HCT116 (cell line): ENCODE results near the gene NSG2. TPM values are rescaled to one million over a fixed set of nuclear protein-coding genes. Genes with fewer than 3 reads are reported as not detected.

Experiments used
- ATAC-seq: fragments of 200-7000 bp; cut with Tn5 transposase; 2 replicates; pipeline ENCODE4 v1.9.1; 2020; ENCODE audit warnings: mild to moderate bottlenecking, moderate library complexity
- BruUV-seq: library from RNA; stranded (reverse); fragments of 400-500 nt; replicated peaks from 2 replicates; lab custom pipeline; 2021; lab: Mats Ljungman, UMichigan
- CTCF ChIA-PET: fragments of 300-600 bp; sonication (Branson Sonifier 250); formaldehyde crosslinking; loops from one replicate; lab custom pipeline; 2021; ENCODE audit warnings: antibody characterized with exemption; lab: Charles Lee
- POLR2A ChIA-PET: fragments of 300-600, 350-600 bp; sonication (Branson Sonifier 250); formaldehyde crosslinking; loops from one replicate; lab custom pipeline; 2021; ENCODE audit warnings: antibody characterized with exemption; lab: Charles Lee
- RAD21 ChIA-PET, 2 experiments: fragments of 300-600 bp; sonication (Branson Sonifier 250); formaldehyde crosslinking; loops; one replicate each; lab custom pipeline; 2023; ENCODE audit warnings: low total read pairs in 2 of 2; ENCODE audit not compliant: uncharacterized antibody in 2 of 2, unreplicated experiment in 2 of 2, low non-redundant PET in 1 of 2; lab: Charles Lee
- DNase-seq: peaks from one replicate; pipeline ENCODE4 v3.0.0-alpha.2; 2010; ENCODE audit warnings: low read depth, low spot score
- H2AFZ ChIP-seq: fragments of 200-600 bp; shearing (Covaris generic), sonication (generic); 2 replicates; pipeline ENCODE4 v1.6.1; 2017; ENCODE audit warnings: low read depth, mixed run types, mixed read lengths, antibody characterized with exemption, low read length; ENCODE audit not compliant: poor library complexity, severe bottlenecking
- H3K27ac ChIP-seq: 2 replicates; pipeline ENCODE4 v1.5.1; 2012; ENCODE audit warnings: low read depth, low read length
- H3K27me3 ChIP-seq: fragments of 200-600 bp; sonication (generic); 2 replicates; pipeline ENCODE4 v1.6.1; 2016; ENCODE audit warnings: mixed run types, low read length, mixed read lengths; ENCODE audit not compliant: insufficient read depth
- H3K36me3 ChIP-seq, 2 experiments: fragments of 200-500 bp in 1 of 2; fragments of 200-600 bp in 1 of 2; sonication (Bioruptor generic) in 1 of 2; sonication (generic) in 1 of 2; 2 replicates each; pipeline versions ENCODE4 v1.5.1 to v1.6.1; 2014 to 2016; ENCODE audit warnings: low read length in 2 of 2, inconsistent platforms in 1 of 2, mixed read lengths in 1 of 2, mixed run types in 1 of 2; ENCODE audit not compliant: insufficient read depth in 2 of 2, control insufficient read depth in 1 of 2
- H3K4me1 ChIP-seq, 2 experiments: fragments of 200-600 bp in 1 of 2; sonication (generic) in 1 of 2; 2 replicates each; pipeline versions ENCODE4 v1.5.1 to v1.6.1; 2012 to 2017; ENCODE audit warnings: low read length in 2 of 2, inconsistent platforms in 1 of 2, mild to moderate bottlenecking in 1 of 2, mixed read lengths in 1 of 2, mixed run types in 1 of 2, moderate library complexity in 1 of 2; ENCODE audit not compliant: insufficient read depth in 2 of 2, control insufficient read depth in 1 of 2
- H3K4me2 ChIP-seq: fragments of 200-600 bp; sonication (generic); 2 replicates; pipeline ENCODE4 v1.6.1; 2017; ENCODE audit warnings: mixed run types, low read length, mixed read lengths
- H3K4me3 ChIP-seq, 2 experiments: fragments of 200-600 bp in 1 of 2; sonication (generic) in 1 of 2; replicated peaks in 1 of 2; 2 replicates each; pipeline ENCODE4 v1.5.1; 2011 to 2016; ENCODE audit warnings: low read length in 2 of 2, control low read depth in 1 of 2, low read depth in 1 of 2, mild to moderate bottlenecking in 1 of 2, mixed read lengths in 1 of 2, mixed run types in 1 of 2
- H3K79me2 ChIP-seq: fragments of 200-600 bp; sonication (generic); 2 replicates; pipeline ENCODE4 v1.6.1; 2017; ENCODE audit warnings: mild to moderate bottlenecking, mixed run types, low read length, moderate library complexity, mixed read lengths; ENCODE audit not compliant: insufficient read depth
- H3K9ac ChIP-seq: fragments of 200-600 bp; sonication (generic); 2 replicates; pipeline ENCODE4 v1.6.1; 2016; ENCODE audit warnings: low read length, mixed read lengths
- H3K9me2 ChIP-seq: fragments of 200-600 bp; sonication (generic), shearing (Covaris generic); 2 replicates; pipeline ENCODE4 v1.6.1; 2017; ENCODE audit warnings: mixed run types, mild to moderate bottlenecking, moderate library complexity; ENCODE audit not compliant: insufficient read depth
- H3K9me3 ChIP-seq, 2 experiments: fragments of 200-500 bp in 1 of 2; fragments of 200-600 bp in 1 of 2; sonication (Bioruptor generic) in 1 of 2; sonication (generic) in 1 of 2; 2 replicates each; pipeline ENCODE4 v1.6.1; 2014 to 2017; ENCODE audit warnings: low read length in 2 of 2, mixed read lengths in 2 of 2, inconsistent platforms in 1 of 2, low read depth in 1 of 2, mild to moderate bottlenecking in 1 of 2, mixed run types in 1 of 2, moderate library complexity in 1 of 2; ENCODE audit not compliant: control insufficient read depth in 1 of 2, insufficient read depth in 1 of 2
- H4K20me1 ChIP-seq: fragments of 200-600 bp; sonication (generic), shearing (Covaris generic); 2 replicates; pipeline ENCODE4 v1.6.1; 2017; ENCODE audit warnings: mixed run types, mild to moderate bottlenecking, moderate library complexity; ENCODE audit not compliant: insufficient read depth
- CBX3 ChIP-seq: IDR thresholded peaks from 2 replicates; pipeline ENCODE4 v1.6.1; 2012; ENCODE audit warnings: low read depth
- CEBPB ChIP-seq: IDR thresholded peaks from 2 replicates; pipeline ENCODE4 v1.6.1; 2012; ENCODE audit warnings: low read depth
- EGR1 ChIP-seq: IDR thresholded peaks from 2 replicates; pipeline ENCODE4 v1.6.1; 2012; ENCODE audit warnings: low read depth
- ELF1 ChIP-seq: IDR thresholded peaks from 2 replicates; pipeline ENCODE4 v1.6.1; 2012; ENCODE audit warnings: low read depth, borderline replicate concordance
- EZH2 ChIP-seq: fragments of 200-600 bp; sonication (generic); IDR thresholded peaks from 2 replicates; pipeline ENCODE4 v1.6.1; 2017; ENCODE audit warnings: antibody characterized with exemption, mixed run types
- EZH2phosphoT487 ChIP-seq: fragments of 200-600 bp; IDR thresholded peaks from 2 replicates; pipeline ENCODE4 v1.6.1; 2018; ENCODE audit warnings: antibody characterized with exemption, borderline replicate concordance
- FOSL1 ChIP-seq: IDR thresholded peaks from 2 replicates; pipeline ENCODE4 v1.6.1; 2012; ENCODE audit warnings: low read depth
- POLR2AphosphoS5 ChIP-seq: IDR thresholded peaks from 2 replicates; pipeline ENCODE4 v1.6.1; 2011; ENCODE audit warnings: mild to moderate bottlenecking, low read depth, low read length, moderate library complexity
- RAD21 ChIP-seq: IDR thresholded peaks from 2 replicates; pipeline ENCODE4 v1.6.1; 2012; ENCODE audit warnings: low read depth, mild to moderate bottlenecking
- SIN3A ChIP-seq: IDR thresholded peaks from 2 replicates; pipeline ENCODE4 v1.6.1; 2012; ENCODE audit warnings: low read depth
- SP1 ChIP-seq: IDR thresholded peaks from 2 replicates; pipeline ENCODE4 v1.6.1; 2012; ENCODE audit warnings: low read depth
- ZFX ChIP-seq: fragments of 450-650 bp; IDR thresholded peaks from 2 replicates; pipeline ENCODE4 v1.6.1; 2017
- intact Hi-C: fragments of 100-400 bp; cut with micrococcal nuclease; formaldehyde crosslinking; loops from 2 replicates; pipeline ENCODE4 v1.10.0; 2022
- total RNA-seq: library from RNA; stranded (reverse); gene quantifications from one replicate; pipeline ENCODE4 v1.2.1, GENCODE V29; 2021; ENCODE audit not compliant: unreplicated experiment
- TF ChIP-seq, protein P1 (sequence below), 3 experiments: fragments of 200-600 bp in 1 of 3; sonication (generic) in 1 of 3; IDR thresholded peaks in 2 of 3; conservative IDR thresholded peaks in 1 of 3; 2 replicates each; pipeline ENCODE4 v1.5.1; 2012 to 2017; ENCODE audit warnings: low read depth in 2 of 3, low read length in 2 of 3, antibody characterized with exemption in 1 of 3, borderline replicate concordance in 1 of 3, control low read depth in 1 of 3, mild to moderate bottlenecking in 1 of 3, mixed read lengths in 1 of 3, mixed run types in 1 of 3, moderate library complexity in 1 of 3; ENCODE audit not compliant: insufficient read depth in 1 of 3
- TF ChIP-seq, protein P2 (sequence below): IDR thresholded peaks from 2 replicates; pipeline ENCODE4 v1.6.1; 2012
- TF ChIP-seq, protein P3 (sequence below): IDR thresholded peaks from 2 replicates; pipeline ENCODE4 v1.6.1; 2011; ENCODE audit warnings: mild to moderate bottlenecking, low read length, moderate library complexity; ENCODE audit not compliant: insufficient replicate concordance; ENCODE audit errors: extremely low read depth

Gene NSG2
- total RNA-seq, 1 experiment from 2014 or later, result not detected

DNA sequence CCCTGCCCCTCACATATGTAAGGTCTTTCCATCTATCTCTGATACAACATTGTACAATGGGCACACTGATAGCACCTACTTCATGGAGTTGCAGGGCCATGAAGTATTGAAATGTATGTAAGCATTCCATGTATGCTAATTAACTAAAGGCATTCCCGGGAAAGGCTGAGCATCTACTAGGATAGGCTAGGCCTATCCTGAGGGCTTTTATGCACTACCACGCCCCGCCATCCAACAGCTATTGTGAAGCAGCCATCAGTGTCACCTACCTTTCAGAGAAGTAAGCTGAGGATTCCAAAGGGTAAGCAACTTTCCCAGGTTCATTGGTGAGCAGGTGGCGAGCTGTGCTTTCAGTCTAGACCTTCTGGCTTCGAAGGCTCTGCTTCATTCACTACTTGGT, 47.6 kb downstream of the NSG2 start:
- no peak overlapping the region for H3K9ac ChIP-seq
- H3K4me2 ChIP-seq, result no peak overlapping the region
- no peaks in the 10 kb centered on the region for H4K20me1 ChIP-seq
- no peaks in the 10 kb centered on the region for H3K9me2 ChIP-seq
- no peak overlapping the region for H3K4me3 ChIP-seq
- POLR2A ChIA-PET, result no interaction called here
- no peaks in the 10 kb centered on the region for H3K9me3 ChIP-seq
- no peak overlapping the region for H2AFZ ChIP-seq
- peaks cover 15% of the 10 kb centered on the region; the same call in 1 of the 2 replicates for H3K27me3 ChIP-seq
- intact Hi-C loops, result no loop called here
- no peaks in the 10 kb centered on the region for H3K79me2 ChIP-seq
- TF ChIP-seq CBX3 (no peak), SP1 (no peak), POLR2AphosphoS5 (no peak), CEBPB (no peak), EZH2 (no peak), EGR1 (no peak), RAD21 (no peak), ELF1 (no peak), FOSL1 (no peak), EZH2phosphoT487 (no peak), ZFX (no peak), SIN3A (no peak)
- TF ChIP-seq, protein P1, sequence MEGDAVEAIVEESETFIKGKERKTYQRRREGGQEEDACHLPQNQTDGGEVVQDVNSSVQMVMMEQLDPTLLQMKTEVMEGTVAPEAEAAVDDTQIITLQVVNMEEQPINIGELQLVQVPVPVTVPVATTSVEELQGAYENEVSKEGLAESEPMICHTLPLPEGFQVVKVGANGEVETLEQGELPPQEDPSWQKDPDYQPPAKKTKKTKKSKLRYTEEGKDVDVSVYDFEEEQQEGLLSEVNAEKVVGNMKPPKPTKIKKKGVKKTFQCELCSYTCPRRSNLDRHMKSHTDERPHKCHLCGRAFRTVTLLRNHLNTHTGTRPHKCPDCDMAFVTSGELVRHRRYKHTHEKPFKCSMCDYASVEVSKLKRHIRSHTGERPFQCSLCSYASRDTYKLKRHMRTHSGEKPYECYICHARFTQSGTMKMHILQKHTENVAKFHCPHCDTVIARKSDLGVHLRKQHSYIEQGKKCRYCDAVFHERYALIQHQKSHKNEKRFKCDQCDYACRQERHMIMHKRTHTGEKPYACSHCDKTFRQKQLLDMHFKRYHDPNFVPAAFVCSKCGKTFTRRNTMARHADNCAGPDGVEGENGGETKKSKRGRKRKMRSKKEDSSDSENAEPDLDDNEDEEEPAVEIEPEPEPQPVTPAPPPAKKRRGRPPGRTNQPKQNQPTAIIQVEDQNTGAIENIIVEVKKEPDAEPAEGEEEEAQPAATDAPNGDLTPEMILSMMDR (IDR thresholded peaks at IDR 0.05 in 2 of 3, conservative IDR thresholded peaks at IDR 0.05 in 1 of 3; ENCODE audit: borderline replicate concordance in 1 of 3, insufficient read depth in 1 of 3, low read depth in 2 of 3, low read length in 2 of 3), result no peak
- TF ChIP-seq, protein P2, sequence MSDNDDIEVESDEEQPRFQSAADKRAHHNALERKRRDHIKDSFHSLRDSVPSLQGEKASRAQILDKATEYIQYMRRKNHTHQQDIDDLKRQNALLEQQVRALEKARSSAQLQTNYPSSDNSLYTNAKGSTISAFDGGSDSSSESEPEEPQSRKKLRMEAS, result no peak
- TF ChIP-seq, protein P3, sequence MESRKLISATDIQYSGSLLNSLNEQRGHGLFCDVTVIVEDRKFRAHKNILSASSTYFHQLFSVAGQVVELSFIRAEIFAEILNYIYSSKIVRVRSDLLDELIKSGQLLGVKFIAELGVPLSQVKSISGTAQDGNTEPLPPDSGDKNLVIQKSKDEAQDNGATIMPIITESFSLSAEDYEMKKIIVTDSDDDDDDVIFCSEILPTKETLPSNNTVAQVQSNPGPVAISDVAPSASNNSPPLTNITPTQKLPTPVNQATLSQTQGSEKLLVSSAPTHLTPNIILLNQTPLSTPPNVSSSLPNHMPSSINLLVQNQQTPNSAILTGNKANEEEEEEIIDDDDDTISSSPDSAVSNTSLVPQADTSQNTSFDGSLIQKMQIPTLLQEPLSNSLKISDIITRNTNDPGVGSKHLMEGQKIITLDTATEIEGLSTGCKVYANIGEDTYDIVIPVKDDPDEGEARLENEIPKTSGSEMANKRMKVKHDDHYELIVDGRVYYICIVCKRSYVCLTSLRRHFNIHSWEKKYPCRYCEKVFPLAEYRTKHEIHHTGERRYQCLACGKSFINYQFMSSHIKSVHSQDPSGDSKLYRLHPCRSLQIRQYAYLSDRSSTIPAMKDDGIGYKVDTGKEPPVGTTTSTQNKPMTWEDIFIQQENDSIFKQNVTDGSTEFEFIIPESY, result no peak
- TF ChIP-seq, all 23 proteins: peak for 0
- DNase-seq (no peak), ATAC-seq (no peak)
- BruUV-seq, result no TSS peak
- RAD21 ChIA-PET, result no interaction called here
- no peaks in the 10 kb centered on the region for H3K36me3 ChIP-seq
- H3K4me1 ChIP-seq, result peaks cover 0 to 6% of the 10 kb centered on the region in 2 experiments; a peak in 1 of 4 replicates
- CTCF ChIA-PET, result no interaction called here
- H3K27ac ChIP-seq, result no peak overlapping the region
